GM19438 (cell line): Measurements from ENCODE around the gene NXN.
"Not testable (repeated sequence)": the region's sequence is repeated elsewhere in the genome, so short reads cannot be mapped to it uniquely, and the experiment has no call there.

ENCODE experiments used
- ATAC-seq: cut with Tn5 transposase; IDR thresholded peaks from one replicate; pipeline ENCODE4 v1.9.1; 2021; ENCODE audit warnings: low read depth; ENCODE audit not compliant: unreplicated experiment

The NXN gene

DNA sequence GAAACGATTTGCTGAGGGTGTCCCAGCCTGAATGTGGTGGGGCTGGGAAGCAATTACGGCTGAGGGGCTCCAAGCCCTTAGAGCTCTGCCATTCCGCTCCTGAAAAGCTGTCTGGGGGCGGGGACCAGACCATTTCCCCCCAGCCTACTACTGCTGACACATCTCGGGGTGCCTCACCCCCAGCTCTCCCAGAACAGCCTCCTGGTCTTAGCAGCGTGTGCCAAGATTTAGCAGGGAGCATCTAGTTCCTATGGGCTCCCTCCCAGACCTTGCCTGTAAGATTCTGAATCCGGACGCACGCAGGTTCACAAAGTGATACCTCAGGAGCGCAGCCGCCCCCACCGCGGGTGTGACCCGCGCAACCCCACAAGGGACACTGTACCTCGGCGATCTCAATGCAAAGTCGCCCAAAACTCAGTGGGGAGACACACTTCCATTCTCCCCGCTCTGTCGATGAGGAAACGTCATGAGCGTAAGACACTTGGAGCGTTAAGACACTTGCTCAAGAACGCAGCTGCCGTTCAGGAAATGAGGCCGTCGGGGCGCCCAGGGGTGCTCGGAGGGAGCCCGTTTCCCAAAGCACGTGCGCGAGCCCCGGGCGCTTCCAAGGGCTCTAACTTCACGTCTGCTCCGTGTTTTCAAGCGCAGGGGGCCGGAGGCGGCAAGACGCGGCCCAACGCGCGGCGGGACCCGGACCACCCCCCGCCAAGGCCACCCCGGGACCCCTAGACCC, 228.1 kb downstream of the NXN start:
- ATAC-seq: peak; percentile 31

DNA sequence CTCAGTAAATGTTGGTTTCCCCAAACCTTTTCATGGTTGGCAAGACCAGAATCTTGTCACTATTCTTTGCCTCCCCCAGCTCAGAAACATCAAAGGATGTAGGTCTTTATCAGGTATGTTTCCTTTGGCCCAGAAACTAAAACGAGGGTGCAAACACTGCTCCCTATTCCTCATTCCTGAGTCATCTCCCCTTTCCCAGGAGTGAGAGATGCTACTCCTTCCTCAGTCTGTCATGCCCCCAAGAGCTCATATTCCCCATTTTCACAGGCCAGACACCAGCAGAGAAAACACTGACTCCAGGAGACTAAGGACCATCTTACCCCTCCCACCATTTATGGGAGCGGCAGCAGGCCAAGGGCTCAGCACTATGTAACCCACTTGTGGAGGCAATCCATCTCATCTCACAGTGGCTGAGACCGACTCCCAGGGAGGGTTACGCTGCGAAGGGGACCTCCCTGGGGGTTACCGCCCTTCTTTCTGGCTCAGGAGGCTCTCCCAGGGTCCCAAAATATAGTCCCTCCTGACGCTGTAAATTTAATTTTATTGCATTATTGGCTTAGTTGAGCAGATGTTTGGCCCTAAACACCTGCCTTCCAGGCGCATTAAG, 229.0 kb downstream of the NXN start:
- ATAC-seq: no peak

GRCh38 chr17:749359-749758, 230.2 kb downstream of the NXN start:
- not testable (repeated sequence) for ATAC-seq
